HepG2 (cell line): ENCODE data around the gene ANKRD37. TPM values are rescaled to one million over a fixed set of nuclear protein-coding genes. Genes with fewer than 3 reads are reported as not detected.
A peak's percentile ranks its signal among the peaks of the same experiment; 100 is the strongest.

Experiments
- ASH2L ChIP-seq: fragments of 300-600, 200-600 bp; sonication (generic); IDR thresholded peaks from 2 replicates; pipeline ENCODE4 v1.7.0; 2017; ENCODE audit warnings: low read depth, mild to moderate bottlenecking, moderate library complexity, mixed read lengths, low read length; ENCODE audit not compliant: insufficient read length
- BHLHE40 ChIP-seq: IDR thresholded peaks from 2 replicates; pipeline ENCODE4 v1.6.1; 2011; ENCODE audit warnings: low read length, improper control_type of control experiment
- BORCS8-MEF2B ChIP-seq: sonication (generic); formaldehyde crosslinking; IDR thresholded peaks from 2 replicates; pipeline ENCODE4 v1.8.0; 2022; ENCODE audit warnings: mild to moderate bottlenecking, missing genetic modification reagents
- ELF3 ChIP-seq: IDR thresholded peaks from 2 replicates; pipeline ENCODE4 v1.6.1; 2016; ENCODE audit warnings: missing genetic modification reagents, missing compliant biosample characterization
- GFI1 ChIP-seq: sonication (generic); formaldehyde crosslinking; IDR thresholded peaks from 2 replicates; pipeline ENCODE4 v1.5.0; 2020; ENCODE audit warnings: missing genetic modification reagents, mild to moderate bottlenecking, borderline replicate concordance
- HCFC1 ChIP-seq: fragments of 150-350 bp; IDR thresholded peaks from 2 replicates; pipeline ENCODE4 v1.6.1; 2014; ENCODE audit warnings: low read depth, low read length
- HMG20B ChIP-seq: conservative IDR thresholded peaks from 2 replicates; pipeline ENCODE4 v1.6.1; 2016; ENCODE audit warnings: missing genetic modification reagents, missing compliant biosample characterization
- KDM4B ChIP-seq: sonication (generic); formaldehyde crosslinking; IDR thresholded peaks from 2 replicates; pipeline ENCODE4 v1.4.0; 2020; ENCODE audit warnings: missing genetic modification reagents
- MAZ ChIP-seq, 2 experiments: sonication (generic) in 1 of 2; formaldehyde crosslinking in 1 of 2; IDR thresholded peaks; 2 replicates each; pipeline versions ENCODE4 v1.5.0 to v1.6.1; 2012 to 2020; ENCODE audit warnings: low read depth in 2 of 2, mild to moderate bottlenecking in 2 of 2, borderline replicate concordance in 1 of 2, improper control_type of control experiment in 1 of 2, low read length in 1 of 2, missing genetic modification reagents in 1 of 2, moderate library complexity in 1 of 2
- MYC ChIP-seq: sonication (generic); formaldehyde crosslinking; IDR thresholded peaks from 2 replicates; pipeline ENCODE4 v1.9.0; 2021; ENCODE audit warnings: missing genetic modification reagents, borderline replicate concordance
- ZBTB42 ChIP-seq: sonication (generic); formaldehyde crosslinking; IDR thresholded peaks from 2 replicates; pipeline ENCODE4 v1.5.0; 2020; ENCODE audit warnings: mild to moderate bottlenecking, missing genetic modification reagents
- ZNF180 ChIP-seq: sonication (generic); formaldehyde crosslinking; IDR thresholded peaks from 2 replicates; pipeline ENCODE4 v1.4.0; 2020; ENCODE audit warnings: low read depth, missing genetic modification reagents, borderline replicate concordance
- ZNF20 ChIP-seq: sonication (generic); formaldehyde crosslinking; IDR thresholded peaks from 2 replicates; pipeline ENCODE4 v1.4.0; 2020; ENCODE audit warnings: mild to moderate bottlenecking, moderate library complexity, missing genetic modification reagents
- ZNF337 ChIP-seq: sonication (generic); formaldehyde crosslinking; IDR thresholded peaks from 2 replicates; pipeline ENCODE4 v1.5.1; 2020; ENCODE audit warnings: missing genetic modification reagents, low read depth, mild to moderate bottlenecking, borderline replicate concordance
- ZNF430 ChIP-seq: sonication (generic); formaldehyde crosslinking; IDR thresholded peaks from 2 replicates; pipeline ENCODE4 v1.9.0; 2021; ENCODE audit warnings: mild to moderate bottlenecking, missing genetic modification reagents
- ZNF441 ChIP-seq: sonication (generic); formaldehyde crosslinking; IDR thresholded peaks from 2 replicates; pipeline ENCODE4 v1.7.0; 2021; ENCODE audit warnings: missing genetic modification reagents, borderline replicate concordance
- ZNF792 ChIP-seq: IDR thresholded peaks from 2 replicates; pipeline ENCODE4 v1.6.1; 2016
- ZNF883 ChIP-seq: sonication (generic); formaldehyde crosslinking; IDR thresholded peaks from 2 replicates; pipeline ENCODE4 v1.5.1; 2020; ENCODE audit warnings: mild to moderate bottlenecking, missing genetic modification reagents; ENCODE audit errors: not compliant biosample characterization
- ZXDC ChIP-seq: sonication (generic); formaldehyde crosslinking; IDR thresholded peaks from 2 replicates; pipeline ENCODE4 v1.5.0; 2020; ENCODE audit warnings: mild to moderate bottlenecking, missing genetic modification reagents
- polyA plus RNA-seq, 8 experiments: library from polyadenylated mRNA; depleted of rRNA in 3 of 8; stranded (reverse) in 7 of 8; unstranded in 1 of 8; fragments of >200 nt; fragmentation: Illumina TruSeq in 4 of 8; extraction: Trizol in 4 of 8; gene quantifications; 2 replicates each; pipeline versions ENCODE4 v1.2.1 to v1.2.3, GENCODE V29; 2011 to 2016; ENCODE audit warnings: low read depth in 4 of 8, missing spikeins in 1 of 8, mixed read lengths in 1 of 8; ENCODE audit not compliant: insufficient read depth in 1 of 8
- total RNA-seq, 5 experiments: library from RNA; depleted of rRNA; stranded (reverse); fragments of >200 nt; fragmentation: Illumina TruSeq; extraction: Trizol; gene quantifications; 2 replicates each; pipeline ENCODE4 v1.2.3, GENCODE V29; 2016; ENCODE audit warnings: low read depth in 1 of 5
- TF ChIP-seq, protein P1 (sequence below): sonication (generic); formaldehyde crosslinking; IDR thresholded peaks from 2 replicates; pipeline ENCODE4 v1.8.0; 2023; ENCODE audit warnings: mild to moderate bottlenecking, missing genetic modification reagents
- TF ChIP-seq, protein P2 (sequence below): sonication (generic); formaldehyde crosslinking; IDR thresholded peaks from 2 replicates; pipeline ENCODE4 v1.4.0; 2020; ENCODE audit warnings: mild to moderate bottlenecking, missing genetic modification reagents
- TF ChIP-seq, protein P3 (sequence below): sonication (generic); formaldehyde crosslinking; IDR thresholded peaks from 2 replicates; pipeline ENCODE4 v1.5.0; 2020; ENCODE audit warnings: mild to moderate bottlenecking, missing genetic modification reagents

The ANKRD37 gene
- total and polyA plus RNA-seq, 2 of the 13 experiments (the other 11 are each of a cell fraction or from before 2014, with no cell fraction given): 2.2 to 51.4 TPM

DNA sequence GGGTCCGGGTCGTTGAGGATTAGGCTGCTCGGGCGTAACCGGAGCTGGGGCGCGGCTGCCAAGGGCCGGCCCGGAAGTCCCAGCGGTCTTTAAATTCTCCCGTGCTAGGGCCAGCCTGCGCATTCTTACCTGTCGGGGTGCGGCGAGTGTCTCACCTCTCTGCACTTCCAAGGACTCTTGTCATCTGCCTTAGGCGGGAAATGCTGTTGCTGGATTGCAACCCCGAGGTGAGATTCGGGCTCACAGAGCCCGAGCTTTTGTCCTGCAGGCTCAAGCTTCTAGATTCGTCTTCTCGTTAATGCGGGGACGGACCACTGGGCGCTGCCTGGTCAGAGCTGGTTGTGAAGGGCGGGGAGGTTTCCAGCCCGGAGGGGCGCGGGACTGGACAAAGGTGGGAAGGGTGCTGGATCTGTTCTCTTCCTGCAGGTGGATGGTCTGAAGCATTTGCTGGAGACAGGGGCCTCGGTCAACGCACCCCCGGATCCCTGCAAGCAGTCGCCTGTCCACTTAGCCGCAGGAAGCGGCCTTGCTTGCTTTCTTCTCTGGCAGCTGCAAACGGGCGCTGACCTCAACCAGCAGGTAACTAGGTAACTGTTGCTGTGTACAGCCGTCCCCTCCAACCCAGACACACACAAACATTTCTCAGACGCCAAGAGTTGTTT lies at the start of gene ANKRD37 (continued):
- TF ChIP-seq, protein P1, sequence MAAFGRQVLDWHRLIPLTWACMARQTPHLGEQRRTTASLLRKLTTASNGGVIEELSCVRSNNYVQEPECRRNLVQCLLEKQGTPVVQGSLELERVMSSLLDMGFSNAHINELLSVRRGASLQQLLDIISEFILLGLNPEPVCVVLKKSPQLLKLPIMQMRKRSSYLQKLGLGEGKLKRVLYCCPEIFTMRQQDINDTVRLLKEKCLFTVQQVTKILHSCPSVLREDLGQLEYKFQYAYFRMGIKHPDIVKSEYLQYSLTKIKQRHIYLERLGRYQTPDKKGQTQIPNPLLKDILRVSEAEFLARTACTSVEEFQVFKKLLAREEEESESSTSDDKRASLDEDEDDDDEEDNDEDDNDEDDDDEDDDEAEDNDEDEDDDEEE: no peak
- TF ChIP-seq KDM4B (CRISPR knock-in tag): no peak
- 0 out of 2 replicates have a peak, but pooled peaks have one; percentile 64 for TF ChIP-seq ZNF441 (CRISPR knock-in tag)
- no peak for TF ChIP-seq HMG20B (CRISPR knock-in tag)
- no peak for TF ChIP-seq ZNF430 (CRISPR knock-in tag)
- TF ChIP-seq MAZ (IDR thresholded peaks at IDR 0.05; ENCODE audit: borderline replicate concordance, low read depth, low read length): no peak
- no peak; the same call in 1 of the 2 replicates for TF ChIP-seq MAZ (CRISPR knock-in tag; IDR thresholded peaks at IDR 0.05; ENCODE audit: low read depth)
- TF ChIP-seq BHLHE40: no peak
- TF ChIP-seq, protein P2, sequence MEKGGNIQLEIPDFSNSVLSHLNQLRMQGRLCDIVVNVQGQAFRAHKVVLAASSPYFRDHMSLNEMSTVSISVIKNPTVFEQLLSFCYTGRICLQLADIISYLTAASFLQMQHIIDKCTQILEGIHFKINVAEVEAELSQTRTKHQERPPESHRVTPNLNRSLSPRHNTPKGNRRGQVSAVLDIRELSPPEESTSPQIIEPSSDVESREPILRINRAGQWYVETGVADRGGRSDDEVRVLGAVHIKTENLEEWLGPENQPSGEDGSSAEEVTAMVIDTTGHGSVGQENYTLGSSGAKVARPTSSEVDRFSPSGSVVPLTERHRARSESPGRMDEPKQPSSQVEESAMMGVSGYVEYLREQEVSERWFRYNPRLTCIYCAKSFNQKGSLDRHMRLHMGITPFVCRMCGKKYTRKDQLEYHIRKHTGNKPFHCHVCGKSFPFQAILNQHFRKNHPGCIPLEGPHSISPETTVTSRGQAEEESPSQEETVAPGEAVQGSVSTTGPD: no peak
- TF ChIP-seq, protein P3, sequence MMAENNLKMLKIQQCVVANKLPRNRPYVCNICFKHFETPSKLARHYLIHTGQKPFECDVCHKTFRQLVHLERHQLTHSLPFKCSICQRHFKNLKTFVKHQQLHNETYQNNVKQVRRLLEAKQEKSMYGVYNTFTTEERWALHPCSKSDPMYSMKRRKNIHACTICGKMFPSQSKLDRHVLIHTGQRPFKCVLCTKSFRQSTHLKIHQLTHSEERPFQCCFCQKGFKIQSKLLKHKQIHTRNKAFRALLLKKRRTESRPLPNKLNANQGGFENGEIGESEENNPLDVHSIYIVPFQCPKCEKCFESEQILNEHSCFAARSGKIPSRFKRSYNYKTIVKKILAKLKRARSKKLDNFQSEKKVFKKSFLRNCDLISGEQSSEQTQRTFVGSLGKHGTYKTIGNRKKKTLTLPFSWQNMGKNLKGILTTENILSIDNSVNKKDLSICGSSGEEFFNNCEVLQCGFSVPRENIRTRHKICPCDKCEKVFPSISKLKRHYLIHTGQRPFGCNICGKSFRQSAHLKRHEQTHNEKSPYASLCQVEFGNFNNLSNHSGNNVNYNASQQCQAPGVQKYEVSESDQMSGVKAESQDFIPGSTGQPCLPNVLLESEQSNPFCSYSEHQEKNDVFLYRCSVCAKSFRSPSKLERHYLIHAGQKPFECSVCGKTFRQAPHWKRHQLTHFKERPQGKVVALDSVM (CRISPR knock-in tag): no peak
- no peak for TF ChIP-seq ZNF180 (CRISPR knock-in tag)
- TF ChIP-seq HCFC1: no peak
- no peak for TF ChIP-seq GFI1 (CRISPR knock-in tag)
- no peak for TF ChIP-seq ZNF883 (CRISPR knock-in tag)
- TF ChIP-seq ZNF20 (CRISPR knock-in tag): 0 out of 2 replicates have a peak, but pooled peaks have one; percentile 41
- TF ChIP-seq ZBTB42 (CRISPR knock-in tag): 0 out of 2 replicates have a peak, but pooled peaks have one; percentile 1
- TF ChIP-seq BORCS8-MEF2B (CRISPR knock-in tag): no peak
- peak; percentile 15; the same call in 1 of the 2 replicates for TF ChIP-seq ELF3 (CRISPR knock-in tag)
- TF ChIP-seq ZNF792 (CRISPR knock-in tag): no peak
- TF ChIP-seq MYC: no peak
- TF ChIP-seq ASH2L: peak; percentile 66
- no peak for TF ChIP-seq ZXDC (CRISPR knock-in tag)
- TF ChIP-seq ZNF337: no peak; the same call in 1 of the 2 replicates
